SK-N-MC (cell line): Measurements from ENCODE around the gene PON2.
"Not testable (repeated sequence)": the region's sequence is repeated elsewhere in the genome, so short reads cannot be mapped to it uniquely, and the experiment has no call there.

Source experiments
- EZH2 ChIP-seq: fragments of 200-600 bp; sonication (generic); IDR thresholded peaks from one replicate; pipeline ENCODE4 v1.6.1; 2017; ENCODE audit warnings: antibody characterized with exemption
- FOXP2 ChIP-seq: optimal IDR thresholded peaks from 2 replicates; pipeline ENCODE3; 2011; ENCODE audit warnings: mild to moderate bottlenecking, moderate library complexity; ENCODE audit not compliant: insufficient read depth; ENCODE audit errors: extremely low read length, control extremely low read depth
- POLR2AphosphoS5 ChIP-seq: IDR thresholded peaks from 2 replicates; pipeline ENCODE4 v1.6.1; 2012; ENCODE audit warnings: mild to moderate bottlenecking, low read depth, low read length, borderline replicate concordance

GRCh38 chr7:95379457-95379856, 55.4 kb downstream of the PON2 start:
- TF ChIP-seq POLR2AphosphoS5, EZH2, FOXP2: not testable (repeated sequence)
